GM21390 (cell line): ENCODE measurements around the gene FBXO10.
A peak's percentile ranks its signal among the peaks of the same experiment; 100 is the strongest.
"Not testable (repeated sequence)": the region's sequence is repeated elsewhere in the genome, so short reads cannot be mapped to it uniquely, and the experiment has no call there.

Experiments used
- ATAC-seq: cut with Tn5 transposase; IDR thresholded peaks from one replicate; pipeline ENCODE4 v1.9.1; 2021; ENCODE audit not compliant: unreplicated experiment

The FBXO10 gene

DNA sequence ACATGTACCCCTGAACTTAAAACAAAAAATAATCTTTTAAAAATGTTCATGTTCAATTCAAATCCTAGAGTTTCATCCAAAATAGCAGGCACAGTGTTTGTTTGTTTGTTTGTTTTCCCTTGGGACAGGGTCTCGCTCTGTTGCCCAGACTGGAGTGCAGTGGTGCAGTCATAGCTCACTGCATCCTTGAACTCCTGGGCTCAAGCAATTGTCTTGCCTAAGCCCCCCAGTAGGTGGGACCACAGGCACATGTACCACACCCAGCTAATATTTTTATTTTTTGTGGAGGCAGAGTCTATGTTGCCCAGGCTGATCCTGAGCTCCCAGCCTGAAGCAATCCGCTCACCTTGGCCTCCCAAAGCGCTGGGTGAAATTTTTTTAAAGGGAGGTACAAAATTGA is 95.4 kb downstream of the FBXO10 start:
- ATAC-seq = no peak

GRCh38 chr9:37477987-37478619 is 98.1 kb downstream of the FBXO10 start:
- ATAC-seq = not testable (repeated sequence)

DNA sequence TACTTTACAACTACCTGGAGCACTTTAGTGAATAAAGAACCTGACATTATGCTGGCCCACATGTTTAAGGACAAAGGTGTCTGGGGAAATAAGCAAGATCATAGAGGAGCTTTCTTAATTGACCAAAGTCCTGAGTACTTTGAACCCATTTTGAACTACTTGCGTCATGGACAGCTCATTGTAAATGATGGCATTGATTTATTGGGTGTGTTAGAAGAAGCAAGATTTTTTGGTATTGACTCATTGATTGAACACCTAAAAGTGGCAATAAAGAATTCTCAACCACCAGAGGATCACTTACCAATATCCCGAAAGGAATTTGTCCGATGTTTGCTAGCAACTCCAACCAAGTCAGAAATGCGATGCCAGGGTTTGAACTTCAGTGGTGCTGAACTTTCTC is 98.7 kb downstream of the FBXO10 start:
- not testable (repeated sequence) for ATAC-seq

DNA sequence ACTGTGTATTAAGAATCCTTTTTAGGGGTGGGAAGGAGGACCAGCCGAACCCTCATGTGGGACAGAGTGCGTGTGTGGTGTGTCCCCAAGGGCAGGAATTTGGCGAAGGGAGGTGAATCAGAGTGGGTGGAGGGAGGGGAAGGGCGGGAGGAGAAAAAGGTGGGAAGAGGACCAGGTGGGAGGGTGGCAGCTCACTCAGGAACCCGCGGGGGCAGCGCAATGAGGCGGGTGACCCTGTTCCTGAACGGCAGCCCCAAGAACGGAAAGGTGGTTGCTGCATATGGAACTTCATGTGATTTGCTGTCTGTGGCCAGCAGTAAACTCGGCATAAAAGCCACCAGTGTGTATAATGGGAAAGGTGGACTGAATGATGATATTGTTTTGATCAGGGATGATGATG is 99.2 kb downstream of the FBXO10 start:
- ATAC-seq = no peak

GRCh38 chr9:37474438-37474837 is 101.7 kb downstream of the FBXO10 start:
- ATAC-seq = no peak

GRCh38 chr9:37473982-37474381 is 102.2 kb downstream of the FBXO10 start:
- ATAC-seq = not testable (repeated sequence)

DNA sequence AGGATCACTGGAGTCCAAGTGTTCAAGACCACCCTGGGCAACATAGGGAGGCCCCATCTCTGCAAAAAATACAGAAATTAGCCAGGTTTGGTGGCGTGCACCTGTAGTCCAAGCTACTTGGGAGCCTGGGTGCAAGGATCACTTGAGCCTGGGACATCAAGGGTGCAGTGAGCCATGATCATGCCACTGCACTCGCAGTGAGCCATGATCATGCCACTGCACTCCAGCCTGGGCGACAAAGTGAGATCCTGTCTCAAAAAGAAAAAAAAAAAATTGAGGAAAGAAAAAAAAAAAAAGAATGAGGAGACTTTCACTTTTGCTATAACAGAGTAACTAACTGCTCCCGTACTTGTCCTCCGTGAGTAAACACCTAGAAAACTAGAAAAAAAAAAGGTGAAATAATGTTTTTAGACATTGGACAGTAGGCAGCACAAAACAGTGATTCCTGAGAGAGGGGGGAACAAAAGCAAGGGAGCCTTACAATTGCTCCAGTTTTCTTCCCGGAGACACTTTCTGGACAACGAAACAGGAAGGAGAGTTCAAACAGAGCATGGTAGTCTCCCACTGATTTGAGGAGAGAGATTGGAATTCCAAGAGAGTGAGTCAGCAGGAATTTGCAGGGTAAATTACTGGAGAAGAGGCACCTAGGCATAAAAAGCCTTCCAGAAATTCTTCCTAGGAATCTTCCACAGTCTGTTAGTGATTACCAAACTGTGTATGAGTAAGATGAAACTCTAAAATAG is 104.1 kb downstream of the FBXO10 start:
- ATAC-seq = no peak

DNA sequence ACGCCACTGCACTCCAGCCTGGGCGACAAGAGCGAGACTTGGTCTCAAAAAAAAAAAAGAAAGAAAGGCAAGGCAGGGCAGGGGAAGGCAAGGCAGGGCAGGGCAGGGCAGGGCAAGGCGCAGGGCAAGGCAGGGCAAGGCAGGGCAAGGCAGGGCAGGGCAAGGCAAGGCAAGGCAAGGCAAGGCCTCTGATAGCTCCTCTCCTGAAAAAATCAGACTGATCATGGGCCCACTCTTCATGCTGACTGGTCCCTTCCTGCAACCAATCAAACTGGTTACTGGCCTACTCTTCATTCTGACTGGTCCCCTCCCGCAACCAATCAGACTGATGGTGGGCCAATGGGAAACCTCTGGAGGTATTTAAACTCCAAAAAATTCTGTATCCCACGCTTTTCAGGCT is 107.6 kb downstream of the FBXO10 start:
- ATAC-seq = no peak

GRCh38 chr9:37467530-37467929 is 108.7 kb downstream of the FBXO10 start:
- ATAC-seq = not testable (repeated sequence)

- peak; percentile 8 for ATAC-seq
These were observed 110.0 kb downstream of the FBXO10 start for GRCh38 chr9:37466037-37466709.

- peak; percentile 77 for ATAC-seq
These were observed 110.7 kb downstream of the FBXO10 start, which contains the start of gene ZBTB5 for GRCh38 chr9:37465249-37466036. Gene ZBTB5, minus strand, starts transcription at chr9:37465450. Its CDS starts 22,899 bp downstream, at chr9:37442551.

- peak; percentile 39 for ATAC-seq
These were observed 111.5 kb downstream of the FBXO10 start for GRCh38 chr9:37464426-37465248.

- ATAC-seq = no peak
These were observed 112.2 kb downstream of the FBXO10 start for GRCh38 chr9:37464006-37464405.
